Hindlimb muscle (tissue), 1 donor: Measurements from ENCODE around the gene HOXD9. TPM values are rescaled to one million over a fixed set of nuclear protein-coding genes. Genes with fewer than 3 reads are reported as not detected.

Experiments used
- DNase-seq: peaks from one replicate; pipeline ENCODE4 v3.0.0-alpha.2; 2013
- polyA plus RNA-seq: library from polyadenylated mRNA; unstranded; fragments of 120-200 nt; gene quantifications from one replicate; pipeline ENCODE4 v1.2.1, GENCODE V29; 2013; ENCODE audit not compliant: insufficient read length

Gene HOXD9
- polyA plus RNA-seq: 10.5 TPM

- peak; percentile 50 for DNase-seq
Measured at GRCh38 chr2:176122683-176123410, at the start of gene HOXD9. Gene HOXD9, plus strand, starts transcription at chr2:176122719. Its CDS starts 50 bp downstream, at chr2:176122769.

- no peak for DNase-seq
Measured at GRCh38 chr2:176072951-176073904, 49.3 kb upstream of the HOXD9 start.

DNA sequence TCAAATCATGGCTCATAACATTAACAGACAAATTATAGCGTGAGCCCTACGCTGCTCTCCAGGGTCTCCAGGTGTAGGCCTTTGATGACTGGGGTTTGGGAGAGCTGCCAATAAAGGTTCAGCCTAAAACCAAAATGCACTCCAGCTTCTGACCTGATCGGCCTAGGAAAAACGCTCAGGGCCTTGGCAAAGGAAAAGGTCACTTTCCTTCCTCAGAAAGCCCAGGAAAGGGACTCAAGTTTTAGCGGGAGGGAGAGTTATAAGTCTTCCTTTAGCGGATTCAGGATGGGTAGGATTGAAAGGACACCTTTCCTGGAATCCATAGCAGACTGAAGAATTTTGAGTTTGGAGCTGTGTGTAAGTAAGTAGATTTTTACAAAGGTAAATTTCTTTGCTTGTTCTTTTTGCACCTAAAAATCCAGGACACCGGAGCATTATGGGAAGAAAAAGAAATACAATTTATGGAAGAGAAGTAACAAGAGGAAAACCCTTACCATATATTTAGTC is 47.5 kb upstream of the HOXD9 start:
- DNase-seq: no peak

- DNase-seq: peak; percentile 43
Measured at GRCh38 chr2:176075481-176075880, 47.0 kb upstream of the HOXD9 start.

- no peak for DNase-seq
Measured at GRCh38 chr2:176076063-176076462, 46.5 kb upstream of the HOXD9 start.

GRCh38 chr2:176076796-176077195 is 45.7 kb upstream of the HOXD9 start:
- no peak for DNase-seq

DNA sequence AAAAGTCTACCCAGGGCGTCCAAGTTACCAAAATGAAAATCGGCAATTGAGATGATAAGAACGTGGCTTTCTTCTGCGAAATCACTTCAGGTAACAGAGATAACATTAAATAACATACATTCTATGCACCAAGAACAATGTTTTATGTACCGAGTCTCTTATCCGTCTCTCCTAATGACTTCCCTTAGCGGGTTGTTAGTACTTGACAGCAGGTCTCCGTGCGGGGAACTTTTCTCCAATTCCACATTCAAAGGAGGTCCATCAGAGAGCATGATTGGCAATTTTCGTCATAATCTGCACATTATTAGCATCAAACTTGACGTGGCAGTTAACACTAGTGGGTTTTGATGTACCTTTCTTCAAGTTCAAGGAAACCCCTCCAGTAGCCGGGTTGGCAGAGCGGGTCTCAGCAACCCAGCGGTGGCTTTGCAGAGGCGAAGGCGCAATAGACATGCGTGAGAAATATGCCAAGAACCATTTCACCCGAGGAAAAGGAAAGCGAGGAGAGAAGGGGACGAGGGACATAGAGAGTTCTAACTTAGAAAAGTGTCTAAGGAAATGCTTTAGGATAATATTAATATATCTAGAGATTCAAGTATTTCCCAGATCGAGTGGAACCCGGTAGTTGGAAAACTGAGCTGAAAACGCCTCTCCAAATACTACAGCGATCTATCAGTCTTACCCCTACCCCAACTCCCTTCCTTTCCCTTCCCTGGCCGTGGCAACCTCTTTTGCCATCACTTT is 43.8 kb upstream of the HOXD9 start:
- DNase-seq: no peak

GRCh38 chr2:176079285-176079830 is 43.2 kb upstream of the HOXD9 start:
- no peak for DNase-seq

- DNase-seq: no peak
Measured at GRCh38 chr2:176079831-176080539, 42.5 kb upstream of the HOXD9 start.

DNA sequence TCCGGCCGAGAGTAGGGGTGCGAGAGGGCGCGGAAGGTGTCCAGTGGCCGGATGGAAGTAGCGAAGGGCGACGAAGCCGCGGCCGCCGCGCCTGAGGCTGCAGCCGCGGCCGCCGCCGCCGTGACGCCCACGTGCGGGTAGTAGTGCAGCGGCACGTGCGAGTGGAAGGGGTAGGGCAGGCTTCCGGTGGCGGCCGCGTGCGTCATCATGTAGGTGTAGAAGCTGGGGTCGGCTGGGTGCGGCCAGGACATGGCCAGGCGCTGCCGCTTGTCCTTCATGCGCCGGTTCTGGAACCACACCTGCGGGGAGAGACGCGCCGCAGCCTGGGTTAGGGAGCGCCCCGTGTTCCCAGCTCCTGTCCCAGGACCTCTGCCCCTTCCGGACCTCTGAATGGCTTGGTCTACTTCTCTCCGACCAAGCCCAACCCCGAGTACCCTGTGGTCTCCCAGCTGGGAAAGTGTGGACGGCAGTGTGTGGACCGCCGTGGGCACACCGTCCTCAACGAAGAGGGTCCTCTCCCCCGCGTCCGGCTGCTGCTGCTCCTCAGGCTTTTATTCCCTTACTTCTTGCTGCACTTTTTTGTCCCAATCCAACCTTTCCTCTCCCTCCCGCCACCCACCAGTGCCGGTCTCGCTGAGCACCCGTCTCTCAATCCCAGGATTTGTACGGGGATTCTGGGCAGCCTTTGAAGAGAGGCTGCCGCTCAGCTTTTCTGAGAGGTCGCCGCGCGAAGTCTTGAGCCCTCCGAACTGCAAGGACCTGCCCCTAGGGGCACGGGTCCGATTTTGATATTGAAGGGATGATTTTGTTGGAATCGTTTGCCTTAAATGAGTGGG is 41.8 kb upstream of the HOXD9 start:
- no peak for DNase-seq

GRCh38 chr2:176081376-176081836 is 41.1 kb upstream of the HOXD9 start:
- no peak for DNase-seq

DNA sequence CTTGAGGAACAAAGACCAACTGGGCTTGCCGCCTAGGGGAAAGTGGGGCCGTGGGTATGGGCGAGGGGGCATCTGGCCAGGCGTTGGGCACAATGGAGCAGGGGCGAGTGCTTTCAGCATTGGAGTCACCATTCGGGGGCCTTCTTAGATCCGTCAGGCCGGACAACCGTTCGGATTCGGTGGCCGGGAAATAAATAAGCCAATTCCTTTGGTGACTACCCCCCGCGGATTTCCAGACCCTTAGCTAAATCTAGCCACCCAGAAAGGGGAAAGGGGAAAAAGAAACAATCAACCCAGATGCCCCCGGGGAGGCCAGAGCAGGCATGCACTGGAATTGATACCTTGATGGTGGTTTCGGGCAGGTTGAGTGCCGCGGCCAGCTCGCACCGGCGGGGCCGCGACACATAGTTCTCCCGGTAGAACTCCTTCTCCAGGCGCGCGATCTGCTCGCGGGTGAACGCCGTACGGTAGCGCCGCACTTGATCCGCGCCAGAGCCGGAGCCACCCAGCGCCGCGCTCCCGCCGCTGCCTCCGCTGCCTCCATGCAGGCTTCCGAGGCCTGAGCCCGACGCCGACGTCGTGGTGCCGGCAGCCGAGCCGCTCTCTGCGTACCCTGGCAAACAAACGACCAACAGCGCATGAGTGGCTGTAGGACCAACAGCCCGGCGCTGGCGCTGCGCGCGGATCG is 40.5 kb upstream of the HOXD9 start:
- no peak for DNase-seq

DNA sequence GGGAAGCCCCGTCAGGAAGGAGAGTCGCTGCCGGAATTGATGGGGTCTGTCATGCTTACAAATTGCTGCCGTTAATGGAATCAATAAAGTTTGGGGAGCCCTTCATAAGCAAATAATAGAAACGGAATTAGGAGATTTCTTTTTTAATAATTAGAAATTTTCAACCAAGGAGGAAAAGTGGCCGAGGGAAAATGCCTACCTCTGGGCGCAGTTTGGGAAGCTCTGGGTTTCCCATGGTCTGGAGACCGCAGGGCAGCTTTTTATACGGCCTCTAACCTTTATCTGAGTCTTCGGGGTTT is 40.0 kb upstream of the HOXD9 start:
- no peak for DNase-seq

DNA sequence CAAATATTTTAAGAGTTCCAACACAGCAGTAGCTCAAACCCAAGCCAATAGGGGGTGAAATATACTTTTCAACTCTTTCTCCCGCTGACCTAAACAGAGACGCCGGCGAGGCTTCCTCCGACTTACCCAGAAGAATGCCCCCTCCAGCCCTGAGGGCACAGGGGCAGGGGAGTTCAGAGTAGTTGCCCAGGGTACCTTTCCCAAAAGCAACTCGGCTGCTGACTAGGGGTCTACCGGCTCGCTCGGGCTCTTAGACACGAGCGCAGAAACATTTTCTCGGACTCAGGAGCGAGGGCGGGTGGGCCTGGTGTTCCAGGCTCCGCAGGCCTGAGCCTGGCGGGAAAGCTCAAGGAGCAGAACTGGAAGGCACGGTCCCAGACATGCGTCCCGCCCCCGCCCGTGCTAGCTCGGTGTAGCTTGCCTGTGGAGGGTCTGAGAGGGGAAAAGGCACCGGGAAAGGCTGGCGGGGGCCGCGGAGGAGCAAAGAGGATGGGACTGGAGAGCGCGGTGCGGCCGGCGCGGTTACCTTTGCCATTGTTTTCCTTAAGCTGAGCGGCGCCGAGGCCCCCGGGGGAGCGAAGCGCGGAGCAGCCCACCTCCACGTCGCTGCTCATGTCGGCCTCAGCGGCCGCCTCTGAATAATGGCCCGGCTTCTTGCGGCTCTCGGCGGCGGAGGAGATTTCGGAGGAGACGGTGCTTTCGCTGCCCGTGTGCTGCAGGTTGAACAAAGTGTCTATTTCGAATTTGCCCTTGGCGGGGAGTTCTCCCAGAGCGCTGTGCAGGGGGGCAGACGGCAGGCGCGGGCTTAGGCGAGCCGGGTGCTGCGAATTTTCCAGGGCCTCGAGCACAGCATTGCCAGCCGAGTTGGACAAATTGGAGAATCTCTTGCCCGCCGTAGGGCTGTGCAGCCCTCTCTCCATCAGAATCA is 39.4 kb upstream of the HOXD9 start:
- no peak for DNase-seq

DNA sequence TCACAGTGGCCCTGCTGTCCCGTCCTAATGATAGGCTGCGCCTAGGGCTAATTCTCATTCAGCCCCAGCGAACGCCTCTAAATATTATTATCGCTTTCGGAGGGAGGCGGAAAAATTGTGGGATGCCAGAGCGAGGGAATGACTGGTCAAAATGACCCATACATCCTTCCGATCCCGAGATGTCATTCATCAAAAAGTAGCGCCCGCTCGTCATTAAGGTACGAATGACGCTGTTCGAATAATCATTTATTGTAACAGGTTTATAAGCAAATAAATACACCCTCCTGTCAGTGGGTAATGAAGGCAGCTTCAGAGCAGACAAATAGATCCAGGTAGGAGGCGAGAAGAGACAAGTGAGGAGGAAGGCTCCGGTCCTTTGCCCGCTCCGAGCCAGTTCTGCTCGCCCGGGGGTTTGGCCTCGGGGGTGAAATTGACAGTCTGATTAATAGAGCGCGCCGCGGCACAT is 38.7 kb upstream of the HOXD9 start, which contains the start of gene EVX2:
EVX2 (minus strand) TSS at position 167 of the 466 bp plus-strand sequence. CDS start 186 bp downstream, outside the sequence.
- no peak for DNase-seq

- no peak for DNase-seq
Measured at GRCh38 chr2:176084611-176085119, 37.9 kb upstream of the HOXD9 start.

DNA sequence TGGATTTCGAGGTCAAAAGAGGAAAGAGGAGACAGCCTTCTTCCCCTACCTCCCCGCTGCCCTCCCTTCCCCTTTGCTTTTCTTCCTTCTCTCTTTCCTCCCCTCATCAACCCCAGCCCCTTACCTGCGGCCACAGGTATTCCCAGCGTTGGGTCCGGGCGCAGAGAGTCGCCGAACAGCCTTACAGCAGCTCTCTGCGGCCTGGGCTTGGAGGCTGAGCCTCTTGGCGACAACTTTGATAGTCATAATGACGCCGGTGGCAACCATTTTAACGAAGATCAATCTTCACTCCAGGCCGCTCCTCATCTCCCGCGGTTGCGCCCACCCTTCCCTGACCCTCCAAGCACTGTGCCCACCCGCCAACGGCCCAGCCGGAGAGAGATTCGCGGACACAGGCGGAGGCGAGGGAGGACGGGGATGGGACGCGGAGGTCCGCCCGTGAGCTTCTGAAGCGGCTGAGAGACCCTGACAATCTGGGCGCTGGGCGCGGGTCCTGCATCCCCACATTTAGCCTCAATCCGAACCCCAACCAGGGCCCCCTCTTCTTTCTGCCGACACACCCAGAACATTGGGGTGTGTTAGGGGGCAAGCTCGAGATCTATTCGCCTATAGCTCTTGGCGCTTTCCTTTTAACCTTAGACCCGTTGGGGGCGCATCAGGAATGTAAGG is 37.3 kb upstream of the HOXD9 start:
- DNase-seq: no peak
